C1 segment of cervical spinal cord (tissue), 14 donors: Measurements from ENCODE around the gene HEATR1.

Source experiments
- DNase-seq, 14 donors: peaks; one replicate each; lab custom pipeline; 2025; lab: John Stamatoyannopoulos, UW

The HEATR1 gene

GRCh38 chr1:236540813-236541465 is 63.4 kb downstream of the HEATR1 start:
- no peak for DNase-seq

- DNase-seq = no peak
These were observed 67.8 kb downstream of the HEATR1 start for GRCh38 chr1:236536540-236536939.

- DNase-seq = no peak
These were observed 68.6 kb downstream of the HEATR1 start for GRCh38 chr1:236535662-236536161.

- no peak for DNase-seq
These were observed 69.1 kb downstream of the HEATR1 start for GRCh38 chr1:236535190-236535589.

- DNase-seq = no peak
These were observed 70.1 kb downstream of the HEATR1 start for GRCh38 chr1:236534151-236534651.

- DNase-seq = no peak
These were observed 71.5 kb downstream of the HEATR1 start for GRCh38 chr1:236532850-236533249.

- DNase-seq = no peak
These were observed 73.4 kb downstream of the HEATR1 start for GRCh38 chr1:236530959-236531358.

GRCh38 chr1:236530286-236530685 is 74.0 kb downstream of the HEATR1 start:
- no peak for DNase-seq

- DNase-seq = no peak
These were observed 78.2 kb downstream of the HEATR1 start for GRCh38 chr1:236526079-236526478.

- no peak for DNase-seq
These were observed 79.5 kb downstream of the HEATR1 start for GRCh38 chr1:236524895-236525184.

GRCh38 chr1:236524142-236524894 is 80.0 kb downstream of the HEATR1 start:
- peak in 12 of 14 donors; percentile 16 to 74 (median 56) for DNase-seq

GRCh38 chr1:236523704-236524141 is 80.6 kb downstream of the HEATR1 start, which contains the start of gene LGALS8:
TSS of gene LGALS8 (plus strand) at chr1:236523982. CDS start at chr1:236526071, 2,089 bp downstream.
- peak; percentile 48 to 87 (median 70) for DNase-seq

GRCh38 chr1:236522937-236523703 is 81.2 kb downstream of the HEATR1 start:
- peak in 4 of 14 donors; percentile 56 to 67 (median 66) for DNase-seq

GRCh38 chr1:236520445-236521005 is 83.8 kb downstream of the HEATR1 start:
- DNase-seq = no peak

GRCh38 chr1:236518322-236518721 is 86.0 kb downstream of the HEATR1 start:
- no peak for DNase-seq

GRCh38 chr1:236516929-236517704 is 87.2 kb downstream of the HEATR1 start:
- no peak for DNase-seq

GRCh38 chr1:236515443-236515958 is 88.8 kb downstream of the HEATR1 start:
- DNase-seq = no peak

- no peak for DNase-seq
These were observed 89.4 kb downstream of the HEATR1 start for GRCh38 chr1:236514703-236515442.

- DNase-seq = no peak
These were observed 92.4 kb downstream of the HEATR1 start for GRCh38 chr1:236511735-236512418.
